GM19467 (cell line): ENCODE data around the gene CALCB.

Experiments
- ATAC-seq: cut with Tn5 transposase; IDR thresholded peaks from one replicate; pipeline ENCODE4 v1.9.1; 2021; ENCODE audit warnings: mild to moderate bottlenecking, moderate library complexity; ENCODE audit not compliant: unreplicated experiment

The CALCB gene

GRCh38 chr11:15074206-15075161 lies 1.1 kb downstream of the CALCB start:
- ATAC-seq, result peak; percentile 93

- ATAC-seq, result no peak
Measured at GRCh38 chr11:15075162-15075526, 1.8 kb downstream of the CALCB start.

GRCh38 chr11:15091175-15091574 lies 17.8 kb downstream of the CALCB start:
- no peak for ATAC-seq

GRCh38 chr11:15091625-15092024 lies 18.2 kb downstream of the CALCB start:
- ATAC-seq, result no peak

GRCh38 chr11:15093432-15093831 lies 20.0 kb downstream of the CALCB start:
- ATAC-seq, result no peak

- ATAC-seq, result no peak
Measured at GRCh38 chr11:15095736-15096228, 22.4 kb downstream of the CALCB start.

- no peak for ATAC-seq
Measured at GRCh38 chr11:15097411-15097810, 24.0 kb downstream of the CALCB start.

- ATAC-seq, result no peak
Measured at GRCh38 chr11:15099267-15099666, 25.9 kb downstream of the CALCB start.

- peak; percentile 81 for ATAC-seq
Measured at GRCh38 chr11:15101072-15101709, 27.8 kb downstream of the CALCB start.

- no peak for ATAC-seq
Measured at GRCh38 chr11:15104166-15104565, 30.8 kb downstream of the CALCB start.

GRCh38 chr11:15106201-15106965 lies 33.0 kb downstream of the CALCB start:
- ATAC-seq, result no peak

GRCh38 chr11:15107730-15108515 lies 34.5 kb downstream of the CALCB start:
- ATAC-seq, result peak; percentile 65

GRCh38 chr11:15108592-15109130 lies 35.3 kb downstream of the CALCB start:
- no peak for ATAC-seq

- ATAC-seq, result no peak
Measured at GRCh38 chr11:15109602-15110001, 36.2 kb downstream of the CALCB start.

- no peak for ATAC-seq
Measured at GRCh38 chr11:15111215-15111614, 37.8 kb downstream of the CALCB start.

- ATAC-seq, result no peak
Measured at GRCh38 chr11:15112131-15112541, 38.7 kb downstream of the CALCB start.

- peak; percentile 96 for ATAC-seq
Measured at GRCh38 chr11:15113381-15113780, 40.0 kb downstream of the CALCB start.

GRCh38 chr11:15114501-15115475 lies 41.4 kb downstream of the CALCB start, which contains the start of gene INSC:
INSC (plus strand) TSS chr11:15114923; CDS start chr11:15149175, 34,252 bp downstream.
- ATAC-seq, result no peak

GRCh38 chr11:15115686-15116085 lies 42.3 kb downstream of the CALCB start:
- no peak for ATAC-seq
